GM12801 (cell line): Measurements from ENCODE around the gene BGN.

ENCODE experiments used
- TF ChIP-seq, protein P1 (sequence below): IDR thresholded peaks from one replicate; pipeline ENCODE4 v1.5.1; 2011; ENCODE audit warnings: control low read depth; ENCODE audit not compliant: insufficient read length; ENCODE audit errors: extremely low read depth

The BGN gene

DNA sequence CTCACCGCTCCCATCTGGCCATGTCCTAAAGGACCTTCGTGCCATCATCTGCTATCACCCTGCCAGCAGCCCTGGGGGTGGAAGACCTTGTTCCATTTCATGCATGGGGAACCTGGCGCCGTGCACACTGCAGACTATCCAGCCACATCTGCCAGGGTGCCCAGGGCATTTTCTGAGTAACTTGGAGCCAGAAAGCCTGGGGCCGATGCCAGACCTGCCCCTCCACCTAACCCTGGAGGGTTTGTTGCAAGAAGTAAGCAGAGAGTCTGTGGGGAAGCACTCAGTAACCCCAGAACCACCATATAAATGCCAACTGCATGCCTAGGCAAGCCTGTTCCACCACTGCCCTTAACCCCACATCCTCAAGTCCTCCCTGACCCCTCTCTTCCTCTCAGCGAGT is 31.7 kb upstream of the BGN start:
- TF ChIP-seq, protein P1, sequence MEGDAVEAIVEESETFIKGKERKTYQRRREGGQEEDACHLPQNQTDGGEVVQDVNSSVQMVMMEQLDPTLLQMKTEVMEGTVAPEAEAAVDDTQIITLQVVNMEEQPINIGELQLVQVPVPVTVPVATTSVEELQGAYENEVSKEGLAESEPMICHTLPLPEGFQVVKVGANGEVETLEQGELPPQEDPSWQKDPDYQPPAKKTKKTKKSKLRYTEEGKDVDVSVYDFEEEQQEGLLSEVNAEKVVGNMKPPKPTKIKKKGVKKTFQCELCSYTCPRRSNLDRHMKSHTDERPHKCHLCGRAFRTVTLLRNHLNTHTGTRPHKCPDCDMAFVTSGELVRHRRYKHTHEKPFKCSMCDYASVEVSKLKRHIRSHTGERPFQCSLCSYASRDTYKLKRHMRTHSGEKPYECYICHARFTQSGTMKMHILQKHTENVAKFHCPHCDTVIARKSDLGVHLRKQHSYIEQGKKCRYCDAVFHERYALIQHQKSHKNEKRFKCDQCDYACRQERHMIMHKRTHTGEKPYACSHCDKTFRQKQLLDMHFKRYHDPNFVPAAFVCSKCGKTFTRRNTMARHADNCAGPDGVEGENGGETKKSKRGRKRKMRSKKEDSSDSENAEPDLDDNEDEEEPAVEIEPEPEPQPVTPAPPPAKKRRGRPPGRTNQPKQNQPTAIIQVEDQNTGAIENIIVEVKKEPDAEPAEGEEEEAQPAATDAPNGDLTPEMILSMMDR: no peak

DNA sequence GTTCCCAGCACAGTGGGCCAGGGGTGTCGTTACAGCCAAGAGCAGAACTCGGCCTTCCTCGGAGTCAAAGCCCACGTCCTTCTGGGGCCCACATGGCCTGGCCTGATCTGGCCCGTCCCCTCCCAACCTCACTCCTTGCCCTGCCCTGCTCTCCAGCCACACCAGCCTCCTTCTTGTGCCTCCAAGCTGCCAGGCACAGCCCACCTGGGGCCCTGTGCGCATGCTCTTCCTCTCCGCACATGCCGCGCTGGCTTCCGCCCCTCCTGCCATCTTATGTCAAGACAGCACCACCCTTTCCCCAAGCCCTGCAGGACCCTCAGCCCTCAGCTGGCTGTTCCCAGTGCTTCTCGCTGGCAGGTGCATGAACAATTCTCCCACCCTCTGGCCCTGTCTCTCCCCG is 31.2 kb upstream of the BGN start:
- TF ChIP-seq, protein P1: no peak

GRCh38 chrX:153464116-153464515 is 30.7 kb upstream of the BGN start:
- TF ChIP-seq, protein P1: no peak

DNA sequence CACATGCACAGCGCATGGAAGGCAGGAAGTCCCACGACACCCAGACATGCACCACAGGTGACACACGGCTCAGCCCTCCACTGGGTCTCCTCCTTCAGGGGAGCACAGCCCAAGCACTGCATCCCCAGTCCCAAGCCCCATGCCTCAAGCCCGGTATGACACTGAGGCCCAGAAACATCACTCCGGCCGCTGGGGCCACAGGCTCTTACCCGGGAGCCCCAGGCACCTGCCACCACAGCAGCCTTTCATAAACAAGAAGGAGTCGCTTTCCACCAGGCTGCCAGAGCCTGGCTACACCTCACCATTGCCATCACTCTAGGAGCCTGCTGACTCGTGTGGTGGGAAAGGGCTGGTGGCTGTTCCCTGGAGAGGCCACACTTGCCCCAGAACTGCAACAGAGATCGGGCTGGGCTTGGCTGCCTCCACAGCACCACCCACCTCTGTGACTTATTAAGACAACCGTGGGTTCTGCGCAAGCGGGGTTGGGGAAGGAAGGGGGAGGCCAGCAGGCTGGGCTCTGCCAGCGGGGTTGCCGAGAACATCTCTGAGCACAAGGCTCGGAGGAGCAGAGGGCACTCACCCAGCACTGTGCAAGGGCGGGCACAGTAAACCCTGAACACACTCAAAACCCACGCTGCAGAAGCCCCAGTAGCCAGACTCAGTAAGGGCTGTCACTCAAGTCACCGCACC is 28.9 kb upstream of the BGN start:
- TF ChIP-seq, protein P1: no peak

DNA sequence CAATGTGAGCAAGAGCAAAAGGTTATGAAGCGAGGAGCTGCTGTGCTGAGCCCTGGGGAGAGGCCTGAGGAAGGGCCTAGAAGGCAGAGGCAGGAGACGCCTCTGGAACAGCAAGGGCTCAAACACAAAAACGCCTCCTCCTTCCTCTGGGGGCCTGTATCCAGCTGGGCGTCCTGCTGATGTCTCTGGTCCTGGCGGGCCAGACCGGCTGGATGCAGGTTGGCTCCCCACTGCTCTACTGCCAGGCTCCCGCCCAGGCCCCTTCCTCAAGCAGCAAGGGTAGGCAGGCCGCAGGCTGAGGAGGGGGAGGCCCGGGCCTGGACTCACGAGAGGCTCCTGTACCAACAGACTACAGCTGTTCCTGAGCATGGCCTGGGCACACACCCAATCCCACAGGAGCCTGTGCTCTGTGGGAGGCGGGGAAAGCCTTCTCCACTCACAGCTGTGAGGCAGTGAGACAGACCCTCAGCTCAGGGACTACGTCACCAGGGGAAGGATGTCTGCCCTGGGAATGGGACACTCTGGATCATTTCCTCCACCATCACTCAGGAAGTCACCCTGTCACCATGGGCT is 26.7 kb upstream of the BGN start:
- TF ChIP-seq, protein P1: no peak

DNA sequence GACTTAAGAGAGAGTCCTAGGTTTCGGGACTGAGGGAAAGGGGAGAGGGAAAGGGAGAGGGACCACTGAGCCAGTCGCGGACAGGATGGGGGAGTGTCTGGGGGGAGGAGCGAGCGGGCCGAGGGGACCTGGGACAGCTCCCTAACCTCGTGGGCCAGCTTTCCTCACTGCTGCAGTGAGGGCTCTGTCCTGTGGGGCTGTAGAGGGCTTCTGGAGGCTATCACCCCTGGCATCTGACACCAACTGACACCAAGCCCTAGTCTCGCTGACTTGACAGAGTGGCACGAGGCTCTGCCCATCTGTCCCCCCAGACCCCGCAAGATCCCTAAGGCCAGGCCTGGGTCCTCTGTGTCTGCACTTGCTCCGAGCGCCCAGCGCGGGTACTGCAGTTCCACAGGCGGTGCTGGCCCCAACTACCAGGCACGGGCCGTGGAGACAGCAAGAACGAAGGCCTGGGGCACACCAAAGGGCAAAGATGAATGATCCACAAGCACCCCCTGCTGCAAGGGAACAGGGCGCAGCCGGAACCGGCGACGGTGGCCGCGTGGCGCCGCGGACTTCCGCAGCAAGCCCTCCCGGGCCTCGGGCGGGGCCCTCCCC is 24.9 kb upstream of the BGN start:
- TF ChIP-seq, protein P1: no peak

- TF ChIP-seq, protein P1: no peak
These were observed 24.1 kb upstream of the BGN start, which contains the start of gene HAUS7 for GRCh38 chrX:153470411-153471363. TSS of gene HAUS7 (minus strand) at chrX:153470576. CDS start at chrX:153470557, 19 bp downstream.
